ENCODE data around the gene VDAC1.

The VDAC1 gene

GRCh38 chr5:134019636-134020035 is 14.9 kb upstream of the VDAC1 start:
- TF ChIP-seq REST (IDR thresholded peaks at IDR 0.05; ENCODE audit: low read depth) (no peak), FOXM1 (IDR thresholded peaks at IDR 0.05; ENCODE audit: borderline replicate concordance, low read depth) (no peak), EP300 (IDR thresholded peaks at IDR 0.05; ENCODE audit: borderline replicate concordance) (no peak), TAF1 (IDR thresholded peaks at IDR 0.05; ENCODE audit: low read depth) (no peak)

- TF ChIP-seq ZBTB7A (IDR thresholded peaks at IDR 0.05; ENCODE audit: low read depth): no peak
- no peak for TF ChIP-seq TEAD4 (IDR thresholded peaks at IDR 0.05)
- no peak for TF ChIP-seq CREB1 (IDR thresholded peaks at IDR 0.05; ENCODE audit: low read depth)
- no peak for TF ChIP-seq EP300 (IDR thresholded peaks at IDR 0.05; ENCODE audit: borderline replicate concordance)
Measured at GRCh38 chr5:134018986-134019316, 14.2 kb upstream of the VDAC1 start.

GRCh38 chr5:134018154-134018985 is 13.6 kb upstream of the VDAC1 start:
- TF ChIP-seq CREB1 (IDR thresholded peaks at IDR 0.05; ENCODE audit: low read depth) (no peak), MAX (IDR thresholded peaks at IDR 0.05) (no peak), TCF12 (IDR thresholded peaks at IDR 0.05; ENCODE audit: low read depth) (no peak), REST (IDR thresholded peaks at IDR 0.05; ENCODE audit: low read depth) (no peak), RAD21 (IDR thresholded peaks at IDR 0.05; ENCODE audit: low read depth) (no peak), TEAD4 (IDR thresholded peaks at IDR 0.05) (no peak), YY1 (IDR thresholded peaks at IDR 0.05; ENCODE audit: low read depth) (no peak), ZBTB7A (IDR thresholded peaks at IDR 0.05; ENCODE audit: low read depth) (no peak)

GRCh38 chr5:134008266-134008749 is 3.5 kb upstream of the VDAC1 start:
- TF ChIP-seq TCF12 (IDR thresholded peaks at IDR 0.05; ENCODE audit: low read depth) (no peak), TEAD4 (IDR thresholded peaks at IDR 0.05) (no peak), ZBTB7A (IDR thresholded peaks at IDR 0.05; ENCODE audit: low read depth) (no peak), REST (IDR thresholded peaks at IDR 0.05; ENCODE audit: low read depth) (no peak), CREB1 (IDR thresholded peaks at IDR 0.05; ENCODE audit: low read depth) (no peak), CEBPB (IDR thresholded peaks at IDR 0.05) (no peak), USF1 (IDR thresholded peaks at IDR 0.05) (no peak), YY1 (IDR thresholded peaks at IDR 0.05; ENCODE audit: low read depth) (no peak), FOXM1 (IDR thresholded peaks at IDR 0.05; ENCODE audit: borderline replicate concordance, low read depth) (no peak), EP300 (IDR thresholded peaks at IDR 0.05; ENCODE audit: borderline replicate concordance) (no peak), MAX (IDR thresholded peaks at IDR 0.05) (no peak), NFIC (IDR thresholded peaks at IDR 0.05) (no peak), RAD21 (IDR thresholded peaks at IDR 0.05; ENCODE audit: low read depth) (no peak), EGR1 (IDR thresholded peaks at IDR 0.05) (no peak), TAF1 (IDR thresholded peaks at IDR 0.05; ENCODE audit: low read depth) (no peak)

DNA sequence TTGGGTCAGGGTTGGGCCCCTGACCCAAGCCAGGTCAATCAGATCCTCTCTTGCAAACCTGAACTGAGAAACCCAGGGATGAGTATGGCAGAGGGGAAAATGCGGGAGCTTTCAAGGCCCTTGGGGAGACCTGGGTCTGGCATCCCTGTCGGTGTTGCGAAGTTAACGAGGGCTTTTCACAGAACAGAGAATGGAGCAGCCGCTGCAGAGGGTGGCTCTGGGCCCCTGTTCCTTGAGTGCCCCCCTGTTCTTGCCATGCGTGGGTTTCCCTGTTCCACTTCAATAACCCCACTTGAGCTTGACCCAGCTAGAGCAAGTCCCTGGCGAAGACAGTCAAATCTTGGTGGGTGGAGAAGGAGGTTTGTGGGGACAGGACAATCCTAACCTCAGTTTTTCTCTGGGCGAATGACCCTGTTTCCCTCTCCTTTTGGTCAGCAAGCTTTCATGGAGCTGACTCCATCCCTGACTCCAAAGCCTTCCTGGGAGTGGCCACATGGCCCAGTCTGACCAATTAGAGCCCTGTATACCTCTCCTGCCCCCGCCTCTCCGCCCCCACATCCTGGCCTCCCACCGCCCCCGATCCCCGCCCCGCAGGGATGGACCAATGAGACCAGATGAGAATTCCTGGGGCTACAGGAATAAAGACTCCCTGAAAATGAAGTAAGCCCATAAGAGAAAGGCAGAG is 2.9 kb upstream of the VDAC1 start:
- TF ChIP-seq TEAD4 (IDR thresholded peaks at IDR 0.05): no peak
- no peak for TF ChIP-seq CREB1 (IDR thresholded peaks at IDR 0.05; ENCODE audit: low read depth)
- TF ChIP-seq EP300 (IDR thresholded peaks at IDR 0.05; ENCODE audit: borderline replicate concordance): no peak
- TF ChIP-seq EGR1 (IDR thresholded peaks at IDR 0.05): peak; percentile 92
- TF ChIP-seq USF1 (IDR thresholded peaks at IDR 0.05): peak; percentile 91
